DND-41 (cell line): ENCODE data around the gene OASL.

Experiments used
- ATAC-seq: fragments of 200-7000 bp; cut with Tn5 transposase; 3 replicates; pipeline ENCODE4 v1.9.1; 2021; ENCODE audit warnings: low read depth; ENCODE audit not compliant: insufficient read depth
- DNase-seq: peaks from one replicate; pipeline ENCODE4 v3.0.0-alpha.2; 2020
- H2AFZ ChIP-seq: 2 replicates; pipeline ENCODE4 v1.6.0; 2012; ENCODE audit warnings: low read depth, low read length
- H3K27ac ChIP-seq: 2 replicates; pipeline ENCODE4 v1.5.1; 2012; ENCODE audit warnings: low read length, inconsistent platforms
- H3K27me3 ChIP-seq: fragments of 200-600 bp; sonication (generic); 2 replicates; pipeline ENCODE4 v1.6.0; 2012; ENCODE audit warnings: low read length, mild to moderate bottlenecking, inconsistent platforms; ENCODE audit not compliant: insufficient read depth, poor library complexity
- H3K36me3 ChIP-seq: 2 replicates; pipeline ENCODE4 v1.5.1; 2012; ENCODE audit warnings: low read length, inconsistent platforms; ENCODE audit not compliant: insufficient read depth
- H3K4me1 ChIP-seq: 2 replicates; pipeline ENCODE4 v1.5.1; 2012; ENCODE audit warnings: mild to moderate bottlenecking, low read length; ENCODE audit not compliant: insufficient read depth
- H3K4me2 ChIP-seq: 2 replicates; pipeline ENCODE4 v1.6.0; 2012; ENCODE audit warnings: mild to moderate bottlenecking, moderate library complexity, low read length, inconsistent platforms; ENCODE audit not compliant: insufficient read depth
- H3K4me3 ChIP-seq, 2 experiments: fragments of 200-600 bp in 1 of 2; shearing (Covaris generic) in 1 of 2; 2 replicates each; pipeline ENCODE4 v1.5.1; 2012 to 2016; ENCODE audit warnings: inconsistent platforms in 2 of 2, low read length in 2 of 2, mild to moderate bottlenecking in 2 of 2, low read depth in 1 of 2, moderate library complexity in 1 of 2
- H3K79me2 ChIP-seq: 2 replicates; pipeline ENCODE4 v1.6.0; 2012; ENCODE audit warnings: low read length, inconsistent platforms; ENCODE audit not compliant: insufficient read depth
- H3K9ac ChIP-seq: 2 replicates; pipeline ENCODE4 v1.6.0; 2012; ENCODE audit warnings: low read depth, mild to moderate bottlenecking, inconsistent platforms, low read length, moderate library complexity
- H3K9me3 ChIP-seq: 2 replicates; pipeline ENCODE4 v1.5.1; 2012; ENCODE audit warnings: low read length, moderate library complexity, mild to moderate bottlenecking, inconsistent platforms; ENCODE audit not compliant: insufficient read depth, severe bottlenecking
- H4K20me1 ChIP-seq: 2 replicates; pipeline ENCODE4 v1.6.0; 2012; ENCODE audit warnings: low read length; ENCODE audit not compliant: insufficient read depth
- CTCF ChIP-seq: IDR thresholded peaks from 2 replicates; pipeline ENCODE4 v1.5.1; 2012; ENCODE audit warnings: borderline replicate concordance, low read length, moderate library complexity, mild to moderate bottlenecking; ENCODE audit not compliant: poor library complexity, severe bottlenecking; ENCODE audit errors: extremely low read depth
- EZH2 ChIP-seq: IDR thresholded peaks from 3 replicates; pipeline ENCODE4 v1.6.1; 2012; ENCODE audit warnings: borderline replicate concordance, low read depth, mild to moderate bottlenecking, moderate library complexity, low read length, inconsistent platforms; ENCODE audit not compliant: severe bottlenecking

Gene OASL

DNA sequence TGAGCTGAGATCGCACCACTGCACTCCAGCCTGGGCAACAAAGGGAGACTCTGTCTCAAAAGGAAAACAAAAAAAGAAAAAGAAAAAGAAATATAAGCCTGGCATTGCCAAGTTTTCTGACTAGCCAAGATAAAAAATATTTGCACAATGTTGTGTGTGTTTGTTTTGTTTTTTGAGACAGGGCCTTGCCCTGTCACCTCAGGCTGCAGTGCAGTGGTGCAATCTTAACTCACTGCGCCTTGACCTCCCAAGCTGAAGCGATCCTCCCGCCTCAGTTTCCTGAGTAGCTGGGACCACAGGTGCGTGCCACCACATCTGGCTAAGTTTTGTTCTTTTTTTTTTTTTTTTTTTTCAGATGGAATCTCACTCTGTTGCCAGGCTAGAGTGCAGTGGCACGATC, 17.3 kb downstream of the OASL start:
- DNase-seq = no peak
- no peak overlapping the region for H3K4me3 ChIP-seq

GRCh38 chr12:121018860-121019617, 20.0 kb downstream of the OASL start:
- Histone ChIP-seq H3K36me3 (no peaks in the 10 kb centered on the region), H3K9me3 (no peaks in the 10 kb centered on the region), H3K27ac (no peak overlapping the region), H3K4me2 (no peak overlapping the region), H2AFZ (no peak overlapping the region), H4K20me1 (no peaks in the 10 kb centered on the region), H3K27me3 (no peaks in the 10 kb centered on the region), H3K9ac (no peak overlapping the region), H3K4me3 (no peak overlapping the region), H3K4me1 (peaks cover 18% of the 10 kb centered on the region), H3K79me2 (peaks cover 17% of the 10 kb centered on the region)
- DNase-seq (no peak), ATAC-seq (no peak)
- TF ChIP-seq CTCF = no peak
- TF ChIP-seq EZH2 = no peak

More for the DNA sequence above, 17.3 kb downstream of the OASL start:
- no peak overlapping the region for H3K27ac ChIP-seq
- no peak for TF ChIP-seq CTCF
- TF ChIP-seq EZH2 = no peak
- H3K4me2 ChIP-seq = no peak overlapping the region
- no peaks in the 10 kb centered on the region for H4K20me1 ChIP-seq
- H3K9me3 ChIP-seq = no peaks in the 10 kb centered on the region
- H3K27me3 ChIP-seq = no peaks in the 10 kb centered on the region
- no peaks in the 10 kb centered on the region for H3K79me2 ChIP-seq
- no peak for ATAC-seq
- H2AFZ ChIP-seq = no peak overlapping the region
- H3K9ac ChIP-seq = no peak overlapping the region
- H3K36me3 ChIP-seq = no peaks in the 10 kb centered on the region
- H3K4me1 ChIP-seq = peaks cover under 1% of the 10 kb centered on the region

GRCh38 chr12:121017966-121018491, 21.0 kb downstream of the OASL start:
- Histone ChIP-seq H3K4me2 (no peak overlapping the region), H3K4me1 (peaks cover 18% of the 10 kb centered on the region), H2AFZ (no peak overlapping the region), H4K20me1 (no peaks in the 10 kb centered on the region), H3K9me3 (no peaks in the 10 kb centered on the region), H3K9ac (no peak overlapping the region), H3K27me3 (no peaks in the 10 kb centered on the region), H3K36me3 (peaks cover 4% of the 10 kb centered on the region; the same call in 1 of the 2 replicates), H3K4me3 (no peak overlapping the region), H3K79me2 (peaks cover 19% of the 10 kb centered on the region), H3K27ac (no peak overlapping the region)
- DNase-seq (no peak), ATAC-seq (no peak)
- TF ChIP-seq EZH2 = no peak
- TF ChIP-seq CTCF = no peak
